Inflammatory macrophage (primary cell): ENCODE measurements around the gene TOR2A.

Experiments
- DNase-seq, 2 donors: peaks; one replicate each; pipeline ENCODE4 v3.0.0-alpha.2; 2020 to 2022

Gene TOR2A

DNA sequence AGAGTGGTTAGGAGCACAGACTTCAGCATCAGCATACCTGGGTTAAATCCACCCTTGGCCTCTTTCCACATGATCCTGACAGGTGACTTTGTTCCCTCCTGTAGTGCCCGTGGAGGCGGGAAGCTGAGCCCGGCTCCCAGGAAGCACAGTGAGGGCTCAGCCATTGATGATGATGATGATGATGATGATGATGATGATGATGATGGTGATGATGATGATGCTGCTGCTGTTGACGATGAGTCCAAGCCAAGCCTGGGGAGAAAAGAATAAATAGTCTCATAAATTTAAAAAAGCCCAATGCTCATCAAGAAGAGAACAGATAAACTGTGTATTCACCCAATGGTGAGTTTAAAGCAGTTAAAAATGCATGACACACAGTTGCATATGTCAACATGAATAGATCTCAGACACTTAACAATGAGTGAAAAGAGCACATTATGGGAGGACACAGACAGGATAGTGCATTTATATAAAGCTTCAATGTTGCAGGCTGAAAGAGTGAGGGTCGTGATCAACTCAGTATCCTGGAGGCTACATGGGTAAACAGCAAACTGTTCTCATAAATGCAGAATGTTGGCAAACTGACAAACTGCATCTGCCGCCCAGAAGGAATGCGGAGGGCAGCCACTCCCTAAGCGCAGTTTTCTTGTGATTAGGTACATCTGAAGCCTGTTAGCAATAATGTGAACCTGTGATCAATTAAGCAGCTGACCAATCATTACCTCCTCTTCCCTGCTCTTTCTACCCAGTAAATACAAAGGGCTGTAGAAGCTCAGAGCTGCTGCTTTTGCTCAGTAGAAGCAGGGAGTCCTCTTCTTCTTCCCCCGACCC is 40.0 kb downstream of the TOR2A start:
- DNase-seq, result no peak

DNA sequence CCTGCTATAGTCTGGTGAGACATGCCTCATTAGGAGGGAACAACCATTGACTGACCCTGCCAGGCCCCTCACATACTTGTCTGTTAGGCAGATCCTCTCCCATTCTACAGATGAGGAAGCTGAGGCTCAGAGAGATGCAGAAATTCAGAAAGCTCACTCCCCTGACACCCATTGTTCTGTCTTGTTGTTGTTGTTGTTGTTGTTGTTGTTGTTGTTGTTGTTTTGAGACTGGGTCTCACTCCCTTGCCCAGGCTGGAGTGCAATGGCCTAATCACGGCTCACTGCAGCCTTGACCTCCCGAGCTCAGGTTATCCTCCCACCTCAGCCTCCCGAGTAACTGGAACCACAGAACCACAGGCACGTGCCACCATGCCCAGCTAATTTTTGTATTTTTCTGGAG is 41.4 kb downstream of the TOR2A start:
- no peak for DNase-seq

DNA sequence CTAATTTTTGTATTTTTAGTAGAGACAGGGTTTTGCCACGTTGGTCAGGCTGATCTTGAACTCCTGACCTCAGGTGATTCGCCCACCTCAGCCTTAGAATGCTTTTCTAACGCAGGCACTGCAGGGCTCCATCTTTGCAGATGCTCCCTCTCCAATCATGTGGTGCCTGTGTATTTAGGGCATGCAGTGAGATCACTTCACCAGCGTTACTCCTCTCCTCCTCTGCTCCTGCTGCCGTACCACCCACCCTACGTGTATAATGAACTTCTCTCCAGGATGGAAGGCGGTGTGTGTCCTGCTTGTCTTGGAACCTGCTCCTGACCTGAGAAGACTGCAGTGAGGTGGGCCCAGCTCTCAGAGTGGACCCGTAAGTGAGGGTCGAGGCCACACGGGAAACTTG is 42.0 kb downstream of the TOR2A start:
- no peak for DNase-seq

DNA sequence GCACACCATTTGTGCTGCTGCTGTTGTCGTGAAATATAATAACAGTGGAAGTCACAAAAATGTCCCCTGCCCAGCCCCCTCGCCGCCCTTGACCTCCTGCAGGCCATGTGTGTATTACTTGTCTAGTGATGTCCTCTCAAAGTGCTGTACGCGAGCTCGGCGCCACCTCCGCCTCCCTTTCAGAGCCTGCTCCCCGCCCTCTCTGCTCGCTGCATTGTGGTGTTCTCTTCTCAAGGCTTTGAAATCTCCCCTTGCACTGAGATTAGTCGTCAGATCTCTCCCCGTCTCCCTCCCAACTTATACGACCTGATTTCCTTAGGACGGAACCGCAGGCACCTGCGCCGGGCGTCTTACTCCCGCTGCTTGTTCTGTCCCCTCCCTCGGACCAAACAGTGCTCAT is 43.0 kb downstream of the TOR2A start:
- DNase-seq, result no peak

DNA sequence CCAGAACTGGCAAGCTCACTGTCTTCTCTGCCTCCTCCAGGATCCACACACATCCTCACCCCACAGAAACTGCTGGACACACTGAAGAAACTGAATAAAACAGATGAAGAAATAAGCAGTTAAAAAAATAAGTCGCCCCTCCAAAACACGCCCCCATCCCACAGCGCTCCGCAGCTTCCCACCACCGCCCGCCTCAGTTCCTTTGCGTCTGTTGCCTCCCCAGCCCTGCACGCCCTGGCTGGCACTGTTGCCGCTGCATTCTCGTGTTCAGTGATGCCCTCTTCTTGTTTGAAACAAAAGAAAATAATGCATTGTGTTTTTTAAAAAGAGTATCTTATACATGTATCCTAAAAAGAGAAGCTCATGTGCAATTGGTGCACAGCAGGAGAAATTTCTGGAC is 44.4 kb downstream of the TOR2A start:
- no peak for DNase-seq

DNA sequence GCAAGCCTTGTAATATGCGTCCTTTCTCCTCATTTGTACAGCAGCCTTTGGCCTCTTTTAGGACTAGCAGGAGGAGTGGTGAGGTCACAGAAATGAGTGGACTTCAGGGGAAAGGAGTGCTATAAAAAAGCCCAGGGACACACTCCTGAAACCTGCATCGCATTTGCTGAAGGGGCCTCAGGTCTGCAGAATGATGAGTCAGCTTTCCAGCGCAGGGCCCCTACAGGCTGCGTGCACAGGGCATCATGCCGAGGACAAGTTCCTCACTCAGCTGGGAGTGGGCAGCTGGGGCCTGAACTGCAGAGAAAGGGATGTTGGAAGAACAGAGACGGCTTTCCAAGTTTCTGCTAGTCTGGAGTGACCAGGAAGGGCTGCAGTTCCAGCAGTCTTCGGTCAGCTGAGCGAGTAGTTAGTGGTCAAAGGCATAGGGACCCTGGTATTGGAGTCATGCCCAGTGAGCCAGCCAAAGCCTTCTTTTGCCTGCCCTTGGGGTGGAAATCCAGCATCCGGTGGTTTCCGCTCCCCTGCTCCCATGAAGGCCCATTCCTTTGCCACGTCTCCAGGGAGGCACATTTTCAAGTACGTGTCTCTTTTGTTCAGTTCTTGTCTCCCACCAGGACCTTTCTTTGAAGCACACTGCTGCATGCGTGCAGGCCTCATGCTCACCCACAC is 45.6 kb downstream of the TOR2A start:
- DNase-seq, result no peak

DNA sequence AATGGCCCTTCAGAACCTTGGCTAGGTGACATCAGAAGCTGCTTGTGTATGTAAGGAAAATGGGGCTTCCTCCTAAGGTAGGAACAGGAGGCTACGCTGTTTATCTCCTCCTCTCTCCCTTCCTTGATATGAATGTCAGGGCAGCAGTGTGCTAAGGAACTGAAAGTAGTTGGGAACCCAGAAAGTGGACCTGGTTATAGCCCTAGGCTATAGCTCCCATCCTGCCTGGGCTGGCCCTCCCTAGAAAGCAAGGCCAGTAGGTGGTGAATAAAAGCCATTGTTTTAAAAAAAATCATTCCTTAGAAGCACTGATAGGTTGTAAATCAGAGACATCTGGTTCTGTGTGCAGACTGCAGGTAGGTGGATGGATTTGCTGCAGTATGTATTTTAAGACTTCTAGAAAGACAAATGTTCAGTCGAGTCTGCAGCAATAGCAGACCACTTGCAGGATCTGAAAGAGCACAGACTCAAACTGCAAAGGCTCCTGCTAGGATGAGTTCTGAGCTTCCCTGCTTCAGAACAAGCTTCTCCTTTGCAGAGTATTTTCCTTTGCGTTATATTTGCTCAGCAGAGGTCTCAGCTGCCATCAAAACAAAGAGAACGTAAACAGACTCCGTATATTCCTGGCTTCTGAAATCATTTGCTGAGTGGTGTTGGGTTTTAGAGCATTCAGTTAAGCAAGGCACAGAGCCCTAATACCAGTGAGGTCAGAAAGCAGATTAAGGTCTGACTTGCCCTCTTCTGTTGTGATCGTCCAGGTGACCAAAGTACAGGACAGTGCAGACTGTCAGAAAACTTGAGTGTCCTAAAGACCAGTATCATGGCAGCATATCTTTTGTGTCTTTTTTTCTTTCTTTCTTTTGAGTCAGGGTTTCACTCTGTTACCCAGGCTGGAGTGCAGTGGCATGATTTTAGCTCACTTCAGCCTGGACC is 48.4 kb downstream of the TOR2A start:
- DNase-seq, result no peak

DNA sequence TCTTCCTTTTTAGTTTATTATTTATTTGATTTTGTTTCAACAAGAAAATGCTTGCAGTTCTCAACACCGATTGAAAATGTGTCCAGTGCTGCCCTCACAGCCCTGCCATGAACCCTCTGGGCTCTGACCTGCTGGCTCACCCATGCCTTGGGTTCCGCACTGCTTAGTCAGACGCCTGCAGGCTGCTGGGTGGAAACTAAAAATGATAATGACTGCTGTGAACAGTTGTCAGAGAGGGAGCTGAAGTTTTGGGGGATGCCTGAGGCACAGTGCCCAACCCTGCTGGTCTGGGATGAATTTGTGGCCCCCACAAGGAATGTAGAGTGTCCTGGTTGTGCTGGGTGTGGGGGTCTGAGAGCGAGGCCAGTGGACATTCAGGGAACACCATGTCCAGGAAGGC is 50.5 kb downstream of the TOR2A start:
- no peak for DNase-seq

DNA sequence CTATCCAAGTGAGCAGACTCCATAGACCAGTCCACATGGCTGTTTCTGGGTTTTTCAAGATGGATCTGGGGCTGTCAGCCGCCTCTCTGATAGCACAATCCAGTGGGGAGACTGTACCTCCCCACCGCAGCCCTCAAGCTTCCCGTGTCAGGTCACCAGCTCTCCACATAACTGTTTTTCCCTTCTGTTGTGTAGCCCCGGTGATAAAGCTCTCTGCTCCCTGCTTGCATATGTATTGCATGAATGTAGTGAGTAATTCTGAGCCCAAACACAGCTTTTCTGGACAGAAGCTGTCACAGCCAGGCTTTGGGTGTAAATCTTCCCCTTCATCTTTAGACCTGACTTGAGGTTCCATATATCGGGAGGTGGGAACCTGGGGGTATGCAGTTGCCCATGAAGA is 51.4 kb downstream of the TOR2A start:
- DNase-seq, result no peak

DNA sequence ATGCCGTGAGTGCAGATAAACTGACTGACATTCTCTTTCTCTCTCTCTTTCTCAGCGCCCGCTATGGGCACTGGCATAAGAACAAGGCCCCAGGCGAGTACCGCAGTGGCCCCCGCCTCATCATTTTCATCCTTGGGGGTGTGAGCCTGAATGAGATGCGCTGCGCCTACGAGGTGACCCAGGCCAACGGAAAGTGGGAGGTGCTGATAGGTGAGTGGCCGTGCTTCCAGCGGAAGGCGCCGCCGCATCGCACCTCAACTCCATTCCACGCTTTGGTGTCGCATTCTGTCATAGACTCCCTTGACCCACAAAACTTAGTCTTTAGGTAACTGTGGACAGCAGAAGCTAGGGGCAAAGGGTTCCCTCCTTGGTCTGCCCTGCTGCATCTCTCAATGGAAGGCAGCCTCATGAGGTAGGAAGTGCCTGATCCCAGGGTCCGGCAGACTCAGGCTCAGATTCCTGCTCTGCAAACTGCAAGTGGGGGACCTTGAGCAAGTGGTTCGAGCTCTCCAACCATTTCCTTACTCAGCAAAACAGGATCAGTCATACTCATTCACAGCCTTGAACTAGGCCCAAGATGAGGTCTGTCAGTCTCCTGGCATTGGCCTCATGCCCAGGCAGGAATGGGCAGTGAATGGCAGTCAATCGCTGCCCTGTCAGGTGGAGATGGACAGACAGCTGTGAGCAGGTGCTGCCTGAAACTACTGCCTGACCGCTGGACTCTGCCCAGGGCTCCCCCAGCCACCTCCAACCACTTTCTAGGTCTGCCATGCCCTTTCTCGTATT is 52.5 kb downstream of the TOR2A start:
- DNase-seq, result no peak
